Fibroblast of upper back skin (primary cell): ENCODE measurements around the gene DENND11.

ENCODE experiments used
- DNase-seq: peaks from one replicate; pipeline ENCODE4 v3.0.0-alpha.2; 2013

The DENND11 gene

GRCh38 chr7:141702047-141702567, at the start of gene DENND11:
Gene DENND11, minus strand, starts transcription at chr7:141702166. Its CDS starts 13 bp downstream, at chr7:141702153.
- peak; percentile 28 for DNase-seq

- no peak for DNase-seq
Measured at GRCh38 chr7:141748396-141748795, 46.4 kb upstream of the DENND11 start.

DNA sequence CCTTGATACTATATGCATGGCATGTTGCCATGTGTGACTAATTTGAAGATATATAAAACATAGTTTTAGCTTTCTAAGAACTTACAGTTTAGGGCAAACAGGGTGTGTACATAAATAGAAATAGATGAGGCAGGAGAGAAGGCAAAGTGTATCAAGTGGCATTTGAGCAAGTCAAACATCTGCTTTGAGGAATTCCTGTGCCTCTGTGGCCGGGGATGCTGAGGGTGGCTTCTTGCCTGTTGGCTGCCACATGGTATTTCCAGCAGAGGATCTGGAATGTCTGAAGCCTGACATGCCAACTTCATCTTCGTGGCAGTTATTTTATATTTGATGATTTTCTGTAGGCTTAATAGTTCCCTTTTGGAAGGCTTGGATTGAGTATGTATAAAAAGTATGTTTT, 42.2 kb upstream of the DENND11 start:
- no peak for DNase-seq

GRCh38 chr7:141742229-141742628, 40.3 kb upstream of the DENND11 start:
- DNase-seq, result no peak

- no peak for DNase-seq
Measured at GRCh38 chr7:141739250-141739649, 37.3 kb upstream of the DENND11 start.

GRCh38 chr7:141738592-141739013, 36.6 kb upstream of the DENND11 start:
- no peak for DNase-seq

DNA sequence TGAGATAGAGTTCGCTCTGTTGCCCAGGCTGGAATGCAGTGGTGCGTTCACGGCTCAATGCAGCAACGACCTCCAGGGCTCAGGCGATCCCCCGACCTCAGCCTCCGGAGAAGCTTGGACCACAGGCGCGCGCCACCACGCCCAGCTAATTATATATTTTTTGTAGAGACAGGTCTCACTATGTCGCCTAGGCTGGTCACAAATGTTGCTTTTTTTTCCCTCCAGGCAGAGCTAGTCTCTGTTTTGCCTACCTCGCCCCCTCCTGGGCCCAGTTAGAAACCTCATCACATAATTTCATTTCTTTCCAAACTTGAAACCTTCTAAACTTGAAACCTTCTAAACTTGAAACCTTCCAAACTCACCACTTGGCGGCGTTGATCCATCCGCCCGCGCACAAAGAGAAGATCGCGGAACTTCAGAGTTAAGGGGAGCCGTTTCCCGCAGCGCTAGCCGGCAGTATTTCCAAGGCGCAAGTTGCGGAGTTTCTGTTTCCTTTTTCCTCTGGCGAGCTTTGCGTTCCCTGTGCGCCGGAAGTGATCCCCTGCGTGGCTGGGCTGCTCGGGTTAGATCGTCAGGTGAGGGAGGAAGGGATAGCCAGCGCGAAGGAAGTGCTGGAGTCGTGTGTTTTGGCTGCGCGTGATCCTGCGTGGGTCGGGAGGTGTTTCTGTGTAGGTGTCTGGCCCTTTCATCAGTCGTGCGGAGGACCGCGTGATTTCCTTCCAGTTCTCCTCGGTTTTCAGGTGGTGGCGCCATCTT, 36.0 kb upstream of the DENND11 start, which contains the start of gene SSBP1:
Gene SSBP1, plus strand, starts transcription at position 523 of the 756 bp plus-strand sequence. CDS start 809 bp downstream, outside the sequence.
- DNase-seq, result peak; percentile 96

- no peak for DNase-seq
Measured at GRCh38 chr7:141737118-141737835, 35.3 kb upstream of the DENND11 start.

- no peak for DNase-seq
Measured at GRCh38 chr7:141731476-141732149, 29.6 kb upstream of the DENND11 start.

DNA sequence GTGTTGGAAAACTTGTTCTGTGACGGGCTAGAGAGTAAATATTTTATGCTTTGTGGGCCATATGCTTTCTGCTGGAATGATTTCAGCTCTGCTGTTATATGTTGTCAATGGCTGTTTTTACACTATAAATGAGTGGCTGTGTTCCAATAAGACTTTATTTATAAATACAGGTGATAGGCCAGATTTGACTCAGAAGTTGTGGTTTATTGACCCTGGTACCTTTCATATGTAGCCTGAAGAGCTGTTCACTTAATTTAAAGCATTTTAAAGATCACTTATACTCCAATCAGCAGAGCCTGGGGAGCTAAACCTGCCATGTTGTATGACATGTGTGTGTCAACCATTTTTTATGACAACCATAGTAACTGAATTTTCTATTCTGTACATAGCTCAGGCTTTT, 27.1 kb upstream of the DENND11 start:
- DNase-seq, result no peak

DNA sequence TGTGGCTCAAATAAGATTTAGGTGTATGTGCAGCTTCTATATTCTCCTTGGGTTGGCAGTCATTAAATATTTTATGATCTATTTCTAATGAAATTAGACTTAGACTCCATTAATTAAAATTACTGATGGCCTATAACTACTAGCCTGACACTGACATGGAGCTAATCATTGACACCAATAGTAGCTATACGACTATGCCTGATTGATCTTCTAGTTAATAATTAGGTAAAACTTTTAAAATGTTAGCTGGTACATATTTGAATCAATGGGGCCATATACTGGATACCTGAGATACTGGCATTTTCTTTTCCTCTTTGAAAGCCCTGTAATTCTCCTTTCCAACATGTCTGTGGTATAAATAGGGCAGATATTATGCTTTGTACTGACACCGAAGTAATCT, 20.6 kb upstream of the DENND11 start:
- DNase-seq, result no peak

GRCh38 chr7:141717450-141717849, 15.5 kb upstream of the DENND11 start:
- DNase-seq, result no peak

- DNase-seq, result no peak
Measured at GRCh38 chr7:141715794-141716689, 14.1 kb upstream of the DENND11 start.

GRCh38 chr7:141715018-141715417, 13.1 kb upstream of the DENND11 start:
- DNase-seq, result no peak

- DNase-seq, result no peak
Measured at GRCh38 chr7:141714571-141714970, 12.6 kb upstream of the DENND11 start.

DNA sequence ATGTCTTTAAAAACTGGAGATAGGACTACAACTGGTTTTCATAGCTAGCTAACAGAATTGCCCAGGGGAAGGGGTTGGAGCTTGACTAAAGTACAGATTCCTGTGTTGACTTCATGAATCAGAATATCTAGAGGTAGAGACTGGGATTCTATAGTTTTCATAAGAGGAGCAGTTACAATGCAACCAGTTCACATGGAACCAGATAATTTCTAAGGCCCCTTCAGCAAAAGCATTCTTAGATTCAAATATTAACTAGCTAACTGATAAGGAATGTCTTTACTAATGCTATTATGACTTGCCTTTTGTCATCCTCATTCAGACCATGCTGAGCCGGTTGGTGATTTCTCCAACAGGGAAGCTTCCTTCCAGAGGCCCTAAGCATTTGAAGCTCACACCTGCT, 11.9 kb upstream of the DENND11 start:
- no peak for DNase-seq

GRCh38 chr7:141712603-141713255, 10.8 kb upstream of the DENND11 start:
- DNase-seq, result no peak

DNA sequence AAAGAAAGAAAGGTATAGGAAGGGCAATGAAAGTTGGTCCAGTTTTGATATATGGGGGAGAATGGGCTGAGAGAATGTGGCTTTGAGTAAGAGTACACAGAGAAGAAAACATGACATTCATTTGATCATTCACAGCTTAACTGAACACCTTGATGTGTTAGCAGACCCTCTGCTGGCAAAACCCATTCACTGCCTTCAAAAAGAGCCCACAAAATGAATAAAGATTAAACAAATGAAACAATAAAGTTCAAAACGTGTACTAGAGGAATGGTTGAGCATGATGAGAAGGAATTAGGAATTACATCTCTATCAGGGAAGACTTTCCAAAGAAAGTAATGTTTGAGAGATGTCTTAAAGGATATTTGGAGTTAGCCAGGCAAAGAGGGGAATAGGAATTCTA, 8.3 kb upstream of the DENND11 start:
- no peak for DNase-seq

DNA sequence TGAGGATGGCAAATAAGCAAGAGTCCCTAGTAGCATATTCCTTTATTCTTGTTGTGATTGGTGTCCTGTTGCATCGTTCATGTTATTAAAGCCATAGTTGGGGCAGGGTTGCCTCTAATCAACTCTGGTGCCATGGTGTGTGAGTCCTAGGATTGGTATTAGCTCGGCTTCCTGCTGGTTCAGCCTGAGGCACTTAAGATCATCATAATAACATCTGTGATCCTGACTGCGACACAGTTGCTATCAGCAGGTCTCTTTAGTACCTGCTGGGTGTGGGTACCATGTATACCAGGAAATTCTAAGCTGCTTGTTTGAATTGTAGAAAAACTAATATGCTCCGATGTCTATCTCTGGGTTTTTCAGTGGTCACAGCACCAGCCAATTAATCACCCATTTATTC, 7.8 kb upstream of the DENND11 start:
- no peak for DNase-seq

DNA sequence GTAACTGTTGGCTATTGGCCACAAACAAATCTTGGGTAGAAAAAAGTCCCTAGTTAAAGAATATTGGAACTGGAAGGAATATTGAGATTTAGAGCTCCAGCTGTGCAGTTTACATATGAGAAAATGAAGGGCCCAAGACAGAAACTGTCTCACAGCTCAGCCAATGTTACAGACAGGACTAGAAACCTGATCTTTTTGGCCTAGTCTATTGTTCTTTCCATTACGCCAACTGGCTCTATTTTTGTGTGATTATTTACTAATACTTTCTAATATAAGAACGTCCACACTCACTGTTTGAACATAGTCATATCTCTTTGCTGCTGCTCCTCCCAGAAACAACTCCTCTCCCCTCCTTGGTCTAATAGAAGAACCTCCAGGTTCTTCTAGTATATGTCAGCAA, 7.4 kb upstream of the DENND11 start:
- no peak for DNase-seq

- DNase-seq, result no peak
Measured at GRCh38 chr7:141708351-141708750, 6.4 kb upstream of the DENND11 start, which contains the start of gene WEE2. Gene WEE2, plus strand, starts transcription at chr7:141708353. Its CDS starts 406 bp downstream, at chr7:141708759.
